NCI-H2171 treated with DMSO at 0.1 percent for 48 hours (cell line): ENCODE measurements around the gene LIG1.

Experiments used
- DNase-seq: peaks from one replicate; lab custom pipeline; 2025; lab: John Stamatoyannopoulos, UW

The LIG1 gene

GRCh38 chr19:48169939-48170803 lies at the start of gene LIG1, which contains the start of gene ZSWIM9:
Gene LIG1, minus strand, starts transcription at chr19:48170344. Its CDS starts 4,778 bp downstream, at chr19:48165566.
Gene ZSWIM9, plus strand, starts transcription at chr19:48170680. Its CDS starts 1,123 bp downstream, at chr19:48171803.
- DNase-seq: peak; percentile 98

DNA sequence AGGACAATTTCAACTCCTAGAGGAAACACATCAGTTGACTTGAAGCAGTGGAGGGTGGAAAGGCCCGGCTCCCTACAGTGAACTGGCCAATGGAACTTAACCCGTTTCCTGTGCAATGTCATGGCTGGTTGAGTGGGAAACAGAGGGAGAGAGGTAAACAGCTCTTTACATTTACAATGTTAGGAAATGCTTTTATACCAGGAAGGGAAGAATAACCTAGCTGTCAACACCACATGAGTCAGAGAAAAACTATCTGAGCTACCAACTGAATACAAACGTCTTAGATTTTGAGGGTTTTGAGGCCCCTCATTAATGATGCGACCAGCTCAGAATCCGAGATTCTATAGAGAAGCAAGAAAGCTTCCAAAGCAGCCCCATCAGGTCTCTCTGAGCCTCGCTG lies 48.9 kb upstream of the LIG1 start:
- DNase-seq: no peak

- no peak for DNase-seq
These were observed 46.8 kb upstream of the LIG1 start for GRCh38 chr19:48216933-48217332.

DNA sequence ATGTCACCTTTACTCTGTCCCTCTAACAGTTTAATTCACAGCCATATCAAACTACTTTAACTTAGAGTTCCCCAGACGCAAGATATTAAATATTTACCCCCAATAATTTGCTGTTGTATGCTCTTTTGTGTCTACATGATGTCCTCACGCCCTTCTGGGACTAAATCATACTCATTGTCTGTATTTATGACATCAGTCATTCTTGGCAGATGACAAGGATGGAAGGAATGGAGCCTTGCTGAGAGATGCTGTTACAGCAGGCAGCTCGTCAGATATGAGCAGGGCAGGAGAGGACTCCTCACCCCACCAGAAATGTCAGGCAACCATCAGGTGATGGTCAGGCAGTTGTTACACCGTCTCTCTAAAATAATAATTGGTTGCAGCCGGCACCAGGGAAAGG lies 43.8 kb upstream of the LIG1 start:
- DNase-seq: no peak

- DNase-seq: no peak
These were observed 39.9 kb upstream of the LIG1 start for GRCh38 chr19:48210005-48210404.

GRCh38 chr19:48206397-48207093 lies 36.4 kb upstream of the LIG1 start:
- DNase-seq: no peak

DNA sequence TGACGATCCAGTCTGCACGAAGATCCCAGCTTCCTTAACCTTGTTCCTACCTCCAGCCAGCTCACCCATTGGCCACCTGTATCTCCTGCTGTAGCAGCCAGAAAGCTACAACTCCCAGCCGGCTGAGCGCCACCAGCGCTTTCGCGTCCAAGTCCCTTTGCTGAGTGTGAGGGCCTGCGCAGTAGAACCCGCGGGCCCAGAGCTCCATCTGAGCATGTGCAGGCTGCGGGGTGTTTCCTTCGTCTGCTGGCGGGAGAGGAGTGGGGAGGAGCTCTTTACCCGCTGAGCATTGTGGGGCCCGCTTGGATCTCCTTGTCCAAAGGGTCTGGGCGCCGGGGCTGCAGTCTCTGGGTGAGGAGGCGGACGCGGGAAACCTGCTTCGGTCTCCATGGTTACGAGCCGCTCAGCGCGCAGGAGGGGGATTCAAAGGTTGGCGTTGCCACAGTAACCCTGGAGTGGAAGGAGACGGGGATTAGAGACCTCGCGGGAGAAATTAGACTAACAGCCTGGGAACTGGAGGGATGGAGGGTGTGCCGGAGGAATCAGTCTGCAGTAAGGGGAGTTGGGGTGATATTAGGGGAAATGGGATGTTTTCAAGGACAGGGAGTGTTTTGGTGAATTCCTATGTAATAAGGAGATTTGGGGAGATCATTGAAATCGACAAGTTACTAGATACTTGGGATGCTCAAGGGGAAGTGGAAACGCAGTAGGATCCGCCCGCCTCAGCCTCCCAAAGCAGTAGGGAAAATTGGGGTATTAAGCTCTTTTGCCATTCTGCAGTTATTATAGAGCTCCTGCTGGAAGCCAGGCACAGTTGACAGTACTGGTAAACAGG lies 33.9 kb upstream of the LIG1 start:
- peak; percentile 100 for DNase-seq

DNA sequence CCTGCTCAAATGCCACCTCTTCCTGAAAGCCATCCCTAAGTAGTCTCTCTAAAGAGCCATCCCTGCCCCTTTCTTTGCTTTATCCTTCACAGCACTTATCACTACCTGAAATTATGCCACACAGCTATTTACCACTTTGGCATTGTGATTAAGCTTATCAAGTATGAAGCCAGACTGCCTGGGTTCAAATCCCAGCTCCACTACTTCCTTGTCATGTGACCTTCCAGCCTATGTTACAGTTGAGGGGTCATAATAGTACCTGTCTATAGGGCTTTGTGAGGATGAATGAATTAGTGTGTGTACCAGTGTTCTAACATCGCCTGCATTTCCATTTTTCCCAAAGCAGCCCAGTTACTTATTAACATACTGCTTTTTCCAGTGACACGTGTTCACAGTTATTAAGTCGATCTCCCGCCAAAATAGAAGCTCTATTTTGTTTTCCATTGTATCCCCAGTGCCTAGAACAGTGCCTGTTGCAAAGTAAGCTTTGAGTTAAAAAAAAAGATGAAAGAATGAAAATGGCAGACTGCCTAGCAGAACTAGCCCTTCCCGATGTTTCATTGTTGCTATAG lies 33.2 kb upstream of the LIG1 start:
- DNase-seq: no peak

DNA sequence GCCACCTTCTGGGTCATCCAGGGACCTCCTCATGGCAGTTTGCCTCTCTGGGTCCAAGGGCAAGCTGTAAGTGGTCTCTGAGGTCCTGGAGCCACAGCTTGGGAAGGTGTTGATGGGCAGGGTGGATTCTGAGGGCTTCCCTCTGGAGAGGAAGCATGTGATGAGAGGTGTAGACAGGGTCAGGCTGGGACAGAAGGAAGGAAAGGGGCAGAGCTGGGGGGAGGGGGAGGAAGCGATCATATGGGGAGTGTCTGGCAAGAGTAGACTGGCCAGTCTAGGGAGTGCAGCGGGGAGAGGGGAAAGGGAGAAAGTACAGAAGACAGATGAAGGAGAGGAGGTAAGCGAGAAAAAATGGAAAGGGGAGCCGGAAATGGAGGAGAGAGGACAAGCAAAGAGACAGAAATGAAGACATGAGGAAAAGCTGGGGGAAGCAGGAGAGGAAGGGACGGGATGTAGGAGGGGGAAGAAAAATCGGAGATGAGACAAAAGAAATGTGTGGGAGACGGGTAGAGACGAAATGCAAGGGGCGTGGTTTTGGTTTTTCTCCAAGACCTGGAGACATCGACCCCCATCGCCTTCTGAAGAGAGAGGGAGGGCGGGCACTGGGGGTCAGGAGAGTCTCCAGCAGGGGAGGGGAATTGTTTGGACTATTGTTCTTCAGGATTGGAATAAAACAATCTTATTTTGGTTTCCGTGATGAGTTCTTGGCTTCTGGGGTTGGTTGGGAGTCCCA lies 27.0 kb upstream of the LIG1 start:
- no peak for DNase-seq

GRCh38 chr19:48196321-48196763 lies 26.2 kb upstream of the LIG1 start:
- no peak for DNase-seq

DNA sequence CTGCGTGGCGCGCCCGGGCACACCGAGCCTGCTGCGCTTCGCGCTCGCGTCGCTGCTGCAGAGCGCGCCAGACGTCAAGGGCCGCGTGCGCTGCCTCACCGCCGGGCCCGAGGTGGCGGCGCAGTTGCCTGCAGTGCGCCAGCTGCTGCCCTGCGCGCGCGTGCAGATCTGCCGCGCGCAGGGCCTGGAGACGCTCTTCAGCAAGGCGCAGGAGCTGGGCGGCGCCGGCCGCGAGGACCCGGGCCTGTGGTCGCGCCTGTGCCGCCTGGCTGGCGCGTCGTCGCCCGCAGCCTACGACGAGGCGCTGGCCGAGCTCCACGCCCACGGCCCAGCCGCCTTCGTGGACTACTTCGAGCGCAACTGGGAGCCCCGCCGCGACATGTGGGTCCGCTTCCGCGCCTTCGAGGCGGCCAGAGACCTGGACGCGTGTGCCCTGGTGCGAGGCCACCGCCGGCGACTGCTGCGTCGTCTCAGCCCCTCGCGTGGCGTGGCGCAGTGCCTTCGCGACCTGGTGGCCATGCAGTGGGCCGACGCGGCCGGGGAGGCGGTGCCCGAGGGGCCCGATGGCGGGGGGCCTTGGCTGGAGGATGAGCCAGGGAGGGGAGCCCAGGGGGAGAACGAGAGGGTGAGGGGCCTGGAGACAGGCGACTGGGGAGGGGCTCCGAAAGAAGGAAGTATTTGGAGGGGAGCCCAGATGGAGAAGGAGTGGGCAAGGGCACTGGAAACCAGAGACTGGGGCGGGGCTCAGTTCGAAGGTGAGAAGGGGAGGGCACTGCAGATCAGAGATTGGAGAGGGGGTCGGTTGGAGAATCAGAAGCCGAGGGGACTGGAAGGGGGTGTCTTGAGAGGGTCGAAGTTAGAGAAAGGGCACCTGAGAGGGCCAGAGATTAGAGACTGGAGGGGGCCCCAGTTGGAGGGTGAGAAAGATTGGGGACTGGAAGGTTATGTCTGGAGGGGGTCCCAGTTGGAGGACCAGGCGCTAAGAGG lies 25.0 kb upstream of the LIG1 start:
- no peak for DNase-seq

DNA sequence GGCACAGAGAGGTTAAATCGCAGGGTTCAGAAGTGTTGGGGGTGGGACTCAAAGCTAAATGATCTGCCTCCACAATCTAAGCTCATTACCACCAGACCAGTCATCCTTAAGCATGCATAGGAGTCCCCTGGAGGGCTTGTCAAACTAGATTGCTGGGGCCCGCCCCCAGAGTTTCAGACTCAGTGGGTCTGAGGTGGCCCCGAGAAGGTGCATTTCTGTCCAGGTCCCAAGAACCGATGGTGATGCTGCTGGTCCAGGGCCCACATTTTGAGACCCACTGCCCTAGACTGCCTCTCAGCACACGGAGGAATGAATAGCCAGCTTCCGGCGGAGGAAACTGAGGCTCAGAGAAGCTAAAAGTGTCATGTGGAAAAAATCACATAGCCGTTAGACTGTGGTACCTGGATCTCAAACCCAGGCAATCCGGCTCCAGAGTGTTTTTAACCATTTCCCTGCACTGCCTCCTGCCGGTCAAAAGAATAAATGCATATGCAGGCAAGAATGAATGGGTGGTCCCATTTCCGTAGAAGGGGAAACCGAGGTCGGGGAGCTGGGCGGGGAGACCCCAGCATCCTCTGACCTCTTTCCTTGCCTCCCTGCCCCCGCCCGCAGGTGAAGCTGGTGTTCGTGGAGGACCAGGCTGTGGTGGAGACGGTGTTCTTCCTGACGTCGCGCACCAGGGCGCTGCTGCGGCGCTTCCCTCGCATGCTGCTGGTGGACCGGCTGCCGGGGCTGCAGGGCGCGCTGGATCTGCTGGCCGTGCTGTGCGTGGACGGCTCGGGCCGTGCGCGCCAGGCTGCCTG lies 24.1 kb upstream of the LIG1 start:
- DNase-seq: no peak

- no peak for DNase-seq
These were observed 22.6 kb upstream of the LIG1 start for GRCh38 chr19:48192750-48193149.

DNA sequence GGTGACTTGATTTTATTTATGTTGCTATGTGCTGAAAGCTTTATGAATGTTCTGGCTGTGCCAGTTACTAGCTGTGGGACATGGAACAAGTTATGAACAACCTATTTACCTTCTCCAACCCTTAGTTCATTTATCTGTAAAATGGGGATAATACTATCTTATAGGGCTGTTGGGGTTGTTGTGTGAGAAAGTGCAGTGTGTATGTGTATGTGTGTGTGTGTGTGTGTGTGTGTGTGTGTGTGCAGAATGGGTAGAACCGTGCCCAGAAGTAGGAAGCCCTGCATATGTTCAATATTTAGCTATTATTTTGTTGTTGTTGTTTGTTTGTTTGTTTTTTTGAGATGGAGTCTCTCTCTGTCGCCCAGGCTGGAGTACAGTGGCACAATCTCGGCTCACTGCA lies 20.7 kb upstream of the LIG1 start:
- DNase-seq: no peak

DNA sequence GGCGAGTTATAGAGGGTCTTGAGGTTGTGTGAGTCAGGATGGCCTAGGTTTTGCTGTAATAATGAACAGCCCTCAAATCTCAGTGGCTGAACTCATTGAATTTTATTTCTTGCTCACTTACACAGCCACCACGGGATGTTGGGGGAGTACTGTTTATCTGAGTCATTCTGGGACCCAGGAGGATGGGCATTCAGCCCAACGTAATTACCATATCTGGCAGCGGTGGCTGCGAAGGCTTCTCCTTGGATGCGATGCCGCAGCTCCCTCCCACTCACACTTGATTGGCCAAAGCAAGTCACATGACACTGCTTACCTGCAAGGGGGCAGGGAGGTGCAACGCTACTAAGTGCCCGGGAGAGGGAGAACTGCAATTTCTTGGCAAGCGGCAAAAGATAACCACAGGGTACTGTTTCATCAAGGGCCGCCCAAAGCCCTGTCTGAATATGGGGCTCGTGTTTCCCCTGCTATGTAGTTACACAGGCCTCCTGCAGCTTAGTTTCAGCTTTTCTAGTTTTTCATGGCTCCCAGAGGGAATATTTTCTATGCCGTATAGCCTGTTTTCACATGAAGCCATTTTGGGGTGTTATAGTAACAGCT lies 20.2 kb upstream of the LIG1 start:
- peak; percentile 99 for DNase-seq

- DNase-seq: peak; percentile 72
These were observed 16.4 kb upstream of the LIG1 start for GRCh38 chr19:48186541-48186991.

DNA sequence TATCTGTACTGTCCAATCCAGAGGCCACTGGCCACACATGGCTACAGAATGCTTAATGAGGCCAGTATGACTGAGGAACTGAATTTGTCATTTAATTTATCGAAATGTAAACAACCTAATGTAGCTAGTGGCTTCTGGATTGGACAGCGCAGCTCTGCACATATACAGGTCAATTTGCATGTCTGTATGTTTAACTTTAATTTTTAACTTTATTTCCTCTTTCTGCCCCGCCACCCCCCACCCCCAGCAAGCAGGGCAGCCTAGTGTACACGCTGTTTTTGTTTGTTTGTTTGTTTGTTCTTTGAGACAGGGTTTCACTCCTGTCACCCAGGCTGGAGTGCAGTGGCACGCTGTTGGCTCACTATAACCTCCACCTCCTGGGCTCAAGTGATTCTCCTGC lies 15.9 kb upstream of the LIG1 start:
- no peak for DNase-seq

DNA sequence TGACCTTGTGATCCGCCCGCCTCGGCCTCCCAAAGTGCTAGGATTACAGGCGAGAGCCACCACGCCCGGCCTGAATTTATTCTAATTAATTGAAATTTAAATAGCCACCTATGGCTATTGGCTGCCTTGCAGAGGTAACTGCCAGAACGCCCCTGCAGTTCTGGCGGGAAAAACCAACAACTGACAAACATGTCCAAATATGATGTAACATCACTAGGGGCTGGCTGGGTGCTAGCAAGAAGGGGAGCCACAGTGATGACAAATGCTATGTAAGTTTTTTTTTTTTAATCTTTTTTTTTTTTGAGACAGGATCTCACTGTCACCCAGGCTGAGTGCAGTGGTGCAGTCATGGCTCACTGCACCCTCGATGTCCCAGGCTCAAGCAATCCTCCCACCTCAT lies 13.2 kb upstream of the LIG1 start:
- no peak for DNase-seq

GRCh38 chr19:48182434-48182833 lies 12.3 kb upstream of the LIG1 start:
- no peak for DNase-seq
